Neural progenitor cell (in vitro differentiated cells): Measurements from ENCODE around the gene CYP4Z1.

Experiments
- EZH2 ChIP-seq: fragments of 200-600 bp; sonication (generic); IDR thresholded peaks from 2 replicates; pipeline ENCODE4 v1.6.1; 2017; ENCODE audit warnings: antibody characterized with exemption, mild to moderate bottlenecking, moderate library complexity
- EZH2phosphoT487 ChIP-seq: fragments of 200-600 bp; sonication (generic); IDR thresholded peaks from 2 replicates; pipeline ENCODE4 v1.6.1; 2017; ENCODE audit warnings: antibody characterized with exemption
- TF ChIP-seq, protein P1 (sequence below): fragments of 200-600 bp; sonication (generic); IDR thresholded peaks from 2 replicates; pipeline ENCODE4 v1.5.1; 2017; ENCODE audit warnings: antibody characterized with exemption, mild to moderate bottlenecking

DNA sequence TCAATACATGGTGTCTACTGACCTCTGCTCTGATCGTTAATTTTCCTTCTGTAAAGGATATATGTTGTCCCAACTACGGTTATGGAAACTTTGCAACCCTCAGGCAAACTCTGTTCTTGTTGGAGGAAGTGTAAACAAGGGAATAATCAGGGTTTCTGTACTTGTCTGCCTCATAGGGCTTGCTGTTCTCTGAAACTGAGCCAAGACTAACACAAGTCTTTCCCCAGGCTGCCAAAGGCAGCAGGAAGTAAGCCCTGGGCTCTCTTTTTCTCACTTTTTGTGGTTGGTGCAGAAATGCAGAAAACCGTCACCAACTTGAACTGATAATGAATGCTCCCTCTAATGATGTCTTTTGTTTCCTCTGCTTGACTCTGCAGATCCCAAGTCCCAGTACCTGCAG, 36.0 kb upstream of the CYP4Z1 start:
- TF ChIP-seq, protein P1, sequence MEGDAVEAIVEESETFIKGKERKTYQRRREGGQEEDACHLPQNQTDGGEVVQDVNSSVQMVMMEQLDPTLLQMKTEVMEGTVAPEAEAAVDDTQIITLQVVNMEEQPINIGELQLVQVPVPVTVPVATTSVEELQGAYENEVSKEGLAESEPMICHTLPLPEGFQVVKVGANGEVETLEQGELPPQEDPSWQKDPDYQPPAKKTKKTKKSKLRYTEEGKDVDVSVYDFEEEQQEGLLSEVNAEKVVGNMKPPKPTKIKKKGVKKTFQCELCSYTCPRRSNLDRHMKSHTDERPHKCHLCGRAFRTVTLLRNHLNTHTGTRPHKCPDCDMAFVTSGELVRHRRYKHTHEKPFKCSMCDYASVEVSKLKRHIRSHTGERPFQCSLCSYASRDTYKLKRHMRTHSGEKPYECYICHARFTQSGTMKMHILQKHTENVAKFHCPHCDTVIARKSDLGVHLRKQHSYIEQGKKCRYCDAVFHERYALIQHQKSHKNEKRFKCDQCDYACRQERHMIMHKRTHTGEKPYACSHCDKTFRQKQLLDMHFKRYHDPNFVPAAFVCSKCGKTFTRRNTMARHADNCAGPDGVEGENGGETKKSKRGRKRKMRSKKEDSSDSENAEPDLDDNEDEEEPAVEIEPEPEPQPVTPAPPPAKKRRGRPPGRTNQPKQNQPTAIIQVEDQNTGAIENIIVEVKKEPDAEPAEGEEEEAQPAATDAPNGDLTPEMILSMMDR: no peak
- TF ChIP-seq EZH2 (no peak), EZH2phosphoT487 (no peak)
